ENCODE data around the gene WDCP. TPM values are rescaled to one million over a fixed set of nuclear protein-coding genes. Genes with fewer than 3 reads are reported as not detected.
"Not testable (repeated sequence)": the region's sequence is repeated elsewhere in the genome, so short reads cannot be mapped to it uniquely, and the experiment has no call there.

WDCP gene
- total RNA-seq, result 13.6 TPM

GRCh38 chr2:24046930-24047702 lies at the start of gene WDCP:
WDCP (minus strand) TSS chr2:24047391; CDS start chr2:24039494, 7,897 bp downstream.
- peak; percentile 96 for DNase-seq (ENCODE audit: low spot score)

GRCh38 chr2:24095171-24095677 lies 48.0 kb upstream of the WDCP start:
- not testable (repeated sequence) for DNase-seq (ENCODE audit: low spot score)

- not testable (repeated sequence) for DNase-seq (ENCODE audit: low spot score)
Measured at GRCh38 chr2:24093270-24093669, 46.1 kb upstream of the WDCP start.

GRCh38 chr2:24088821-24089359 lies 41.7 kb upstream of the WDCP start:
- no peak for DNase-seq (ENCODE audit: low spot score)

- no peak for DNase-seq (ENCODE audit: low spot score)
Measured at GRCh38 chr2:24087032-24087431, 39.8 kb upstream of the WDCP start.

GRCh38 chr2:24086241-24086640 lies 39.0 kb upstream of the WDCP start:
- DNase-seq (ENCODE audit: low spot score), result no peak

- DNase-seq (ENCODE audit: low spot score), result no peak
Measured at GRCh38 chr2:24085200-24085489, 38.0 kb upstream of the WDCP start.

GRCh38 chr2:24084386-24085199 lies 37.4 kb upstream of the WDCP start, which contains the start of gene TP53I3:
TP53I3 (minus strand) TSS chr2:24084834; CDS start chr2:24084326, 508 bp downstream.
- DNase-seq (ENCODE audit: low spot score), result peak; percentile 91

GRCh38 chr2:24083567-24084385 lies 36.6 kb upstream of the WDCP start:
- peak; percentile 81 for DNase-seq (ENCODE audit: low spot score)

GRCh38 chr2:24082787-24083566 lies 35.8 kb upstream of the WDCP start:
- no peak for DNase-seq (ENCODE audit: low spot score)

GRCh38 chr2:24080701-24081100 lies 33.5 kb upstream of the WDCP start:
- no peak for DNase-seq (ENCODE audit: low spot score)

GRCh38 chr2:24077879-24078278 lies 30.7 kb upstream of the WDCP start:
- no peak for DNase-seq (ENCODE audit: low spot score)

- no peak for DNase-seq (ENCODE audit: low spot score)
Measured at GRCh38 chr2:24077535-24077877, 30.3 kb upstream of the WDCP start.

- DNase-seq (ENCODE audit: low spot score), result no peak
Measured at GRCh38 chr2:24076849-24077534, 29.8 kb upstream of the WDCP start.

- peak; percentile 100 for DNase-seq (ENCODE audit: low spot score)
Measured at GRCh38 chr2:24075915-24076848, 29.0 kb upstream of the WDCP start, which contains the start of gene SF3B6. SF3B6 (minus strand) TSS chr2:24076326; CDS start chr2:24076229, 97 bp downstream.

- no peak for DNase-seq (ENCODE audit: low spot score)
Measured at GRCh38 chr2:24075259-24075658, 28.1 kb upstream of the WDCP start.

GRCh38 chr2:24073816-24074215 lies 26.6 kb upstream of the WDCP start:
- DNase-seq (ENCODE audit: low spot score), result no peak

- no peak for DNase-seq (ENCODE audit: low spot score)
Measured at GRCh38 chr2:24072259-24072658, 25.1 kb upstream of the WDCP start.

GRCh38 chr2:24065341-24065740 lies 18.1 kb upstream of the WDCP start:
- no peak for DNase-seq (ENCODE audit: low spot score)
